Ishikawa (cell line): ENCODE measurements around the gene RAB22A.

Experiments
- CEBPB ChIP-seq: IDR thresholded peaks from 2 replicates; pipeline ENCODE4 v1.6.1; 2012
- FOXM1 ChIP-seq: IDR thresholded peaks from 2 replicates; pipeline ENCODE4 v1.6.1; 2012; ENCODE audit warnings: low read depth, borderline replicate concordance
- REST ChIP-seq: IDR thresholded peaks from 2 replicates; pipeline ENCODE4 v1.6.1; 2012; ENCODE audit warnings: low read depth, mild to moderate bottlenecking
- TAF1 ChIP-seq: IDR thresholded peaks from 2 replicates; pipeline ENCODE4 v1.6.1; 2012; ENCODE audit warnings: low read depth, mild to moderate bottlenecking
- TCF12 ChIP-seq: IDR thresholded peaks from 2 replicates; pipeline ENCODE4 v1.6.1; 2012; ENCODE audit warnings: low read depth

GRCh38 chr20:58366866-58367265 is 57.4 kb downstream of the RAB22A start:
- TF ChIP-seq CEBPB (no peak), FOXM1 (no peak), REST (no peak), TAF1 (no peak), TCF12 (no peak)
